Measurements from ENCODE around the gene CCL17.

CCL17 gene

GRCh38 chr16:57464523-57464922, 60.0 kb downstream of the CCL17 start:
- no peak overlapping the region for H3K27ac ChIP-seq
- TF ChIP-seq ZFX (IDR thresholded peaks at IDR 0.05) (no peak), CTCF (conservative IDR thresholded peaks at IDR 0.05) (no peak)

All from C4-2B (cell line).